ENCODE results near the gene KCNK4. TPM values are rescaled to one million over a fixed set of nuclear protein-coding genes. Genes with fewer than 3 reads are reported as not detected.
A peak's percentile ranks its signal among the peaks of the same experiment; 100 is the strongest.

The KCNK4 gene
- total RNA-seq, 1 donor from 2014 or later = not detected

DNA sequence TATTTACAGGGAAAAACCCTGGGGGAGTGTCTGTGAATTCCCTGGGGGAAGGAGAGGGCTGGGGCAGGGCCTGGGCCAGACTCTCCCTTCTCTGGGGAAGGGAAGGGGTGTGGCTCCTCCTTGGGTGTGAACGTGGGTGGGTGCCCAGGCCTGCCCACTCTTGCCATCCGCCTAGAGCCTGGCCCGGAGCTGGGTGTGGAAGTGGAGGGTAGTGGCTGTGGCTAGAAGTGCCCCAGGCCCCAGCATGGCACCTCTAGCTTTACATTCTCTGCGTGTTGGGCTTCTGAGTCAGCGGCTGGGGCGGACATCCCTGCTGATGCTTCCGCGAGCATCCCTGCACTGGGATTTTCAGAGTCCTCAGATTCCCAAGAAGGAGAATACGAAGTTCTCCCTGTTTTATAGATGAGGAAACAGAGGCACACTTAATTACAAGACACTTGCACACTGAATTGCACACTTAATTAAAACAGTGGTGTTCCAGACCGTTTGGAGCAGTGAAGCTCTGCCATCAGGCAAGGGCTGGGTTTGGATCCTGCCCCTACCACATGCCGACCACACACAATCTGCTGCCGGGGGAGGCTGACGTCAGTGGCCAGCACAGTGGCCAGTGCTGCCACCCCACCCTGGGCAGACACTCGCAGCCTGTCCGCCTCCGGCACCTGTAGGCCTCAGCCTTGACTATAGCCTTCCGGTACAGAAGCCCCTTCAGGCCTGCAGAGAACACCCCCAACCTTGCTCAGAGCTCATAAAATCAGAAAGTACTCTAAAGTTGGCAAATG, 14.3 kb upstream of the KCNK4 start:
- Mint-ChIP-seq H3K4me1 (ENCODE audit: unreplicated experiment) (peaks cover 6% of the 10 kb centered on the region), H3K27ac (no peak overlapping the region), H3K9me3 (no peaks in the 10 kb centered on the region), H3K4me3 (no peak overlapping the region), H3K36me3 (peaks cover 11% of the 10 kb centered on the region), H3K27me3 (no peaks in the 10 kb centered on the region)
- TF ChIP-seq, protein P1, sequence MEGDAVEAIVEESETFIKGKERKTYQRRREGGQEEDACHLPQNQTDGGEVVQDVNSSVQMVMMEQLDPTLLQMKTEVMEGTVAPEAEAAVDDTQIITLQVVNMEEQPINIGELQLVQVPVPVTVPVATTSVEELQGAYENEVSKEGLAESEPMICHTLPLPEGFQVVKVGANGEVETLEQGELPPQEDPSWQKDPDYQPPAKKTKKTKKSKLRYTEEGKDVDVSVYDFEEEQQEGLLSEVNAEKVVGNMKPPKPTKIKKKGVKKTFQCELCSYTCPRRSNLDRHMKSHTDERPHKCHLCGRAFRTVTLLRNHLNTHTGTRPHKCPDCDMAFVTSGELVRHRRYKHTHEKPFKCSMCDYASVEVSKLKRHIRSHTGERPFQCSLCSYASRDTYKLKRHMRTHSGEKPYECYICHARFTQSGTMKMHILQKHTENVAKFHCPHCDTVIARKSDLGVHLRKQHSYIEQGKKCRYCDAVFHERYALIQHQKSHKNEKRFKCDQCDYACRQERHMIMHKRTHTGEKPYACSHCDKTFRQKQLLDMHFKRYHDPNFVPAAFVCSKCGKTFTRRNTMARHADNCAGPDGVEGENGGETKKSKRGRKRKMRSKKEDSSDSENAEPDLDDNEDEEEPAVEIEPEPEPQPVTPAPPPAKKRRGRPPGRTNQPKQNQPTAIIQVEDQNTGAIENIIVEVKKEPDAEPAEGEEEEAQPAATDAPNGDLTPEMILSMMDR (conservative IDR thresholded peaks at IDR 0.05) = no peak
- peak; percentile 66 for DNase-seq (ENCODE audit: extremely low spot score, unreplicated experiment)

- Mint-ChIP-seq H3K27ac (no peak overlapping the region), H3K4me1 (ENCODE audit: unreplicated experiment) (peaks cover 4% of the 10 kb centered on the region), H3K36me3 (peaks cover 11% of the 10 kb centered on the region), H3K27me3 (no peaks in the 10 kb centered on the region), H3K4me3 (no peak overlapping the region), H3K9me3 (no peaks in the 10 kb centered on the region)
- no peak for DNase-seq (ENCODE audit: extremely low spot score, unreplicated experiment)
- TF ChIP-seq, protein P1 (conservative IDR thresholded peaks at IDR 0.05) = no peak
Measured at GRCh38 chr11:64278576-64279190, 12.4 kb upstream of the KCNK4 start.

DNA sequence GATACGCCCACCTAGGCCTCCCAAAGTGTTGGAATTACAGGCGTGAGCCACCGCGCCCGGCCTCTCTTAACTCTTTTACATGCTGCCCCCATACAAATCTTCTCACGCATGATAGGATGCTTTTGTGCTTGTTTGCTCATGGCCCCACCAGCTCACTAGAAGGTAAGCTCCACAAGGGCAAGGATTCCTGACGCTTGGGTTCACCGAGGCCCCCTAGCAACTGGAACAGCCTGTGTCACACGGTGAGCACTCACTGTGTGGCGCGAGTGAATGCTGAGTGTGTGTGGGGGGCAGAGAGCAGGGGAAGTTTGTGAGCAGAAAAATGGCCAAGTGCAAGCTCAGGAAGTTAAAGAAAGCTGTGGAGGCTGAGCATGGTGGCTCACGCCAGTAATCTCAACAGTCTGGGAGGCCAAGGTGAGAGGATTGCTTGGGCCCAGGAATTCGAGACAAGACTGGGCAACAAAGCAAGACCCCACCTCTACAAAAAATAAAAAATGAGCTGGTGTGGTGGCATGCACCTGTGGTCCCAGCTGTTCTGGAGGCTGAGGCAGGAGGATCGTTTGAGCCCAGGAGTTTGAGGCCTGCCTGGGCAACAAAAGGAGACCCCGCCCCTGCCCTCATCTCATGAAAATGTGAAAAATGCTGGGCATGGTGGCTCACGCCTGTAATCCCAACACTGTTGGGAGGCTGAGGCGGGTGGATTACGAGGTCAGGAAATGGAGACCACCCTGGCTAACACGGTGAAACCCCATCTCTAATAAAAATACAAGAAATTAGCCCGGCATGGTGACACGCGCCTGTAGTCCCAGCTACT, 8.9 kb upstream of the KCNK4 start:
- Mint-ChIP-seq H3K27me3 (no peaks in the 10 kb centered on the region), H3K27ac (peak overlapping the region; percentile 36)
- TF ChIP-seq, protein P1 (conservative IDR thresholded peaks at IDR 0.05) = no peak

GRCh38 chr11:64283092-64283491, 8.0 kb upstream of the KCNK4 start:
- Mint-ChIP-seq H3K4me3 (peak overlapping the region; percentile 87), H3K27me3 (no peaks in the 10 kb centered on the region), H3K4me1 (ENCODE audit: unreplicated experiment) (peaks cover 13% of the 10 kb centered on the region), H3K27ac (peak overlapping the region; percentile 88), H3K36me3 (peaks cover 11% of the 10 kb centered on the region), H3K9me3 (no peaks in the 10 kb centered on the region)
- TF ChIP-seq, protein P1 (conservative IDR thresholded peaks at IDR 0.05) = no peak
- no peak for DNase-seq (ENCODE audit: extremely low spot score, unreplicated experiment)

More for the DNA sequence above, 8.9 kb upstream of the KCNK4 start:
- Mint-ChIP-seq H3K4me1 (ENCODE audit: unreplicated experiment) (peaks cover 12% of the 10 kb centered on the region), H3K9me3 (no peaks in the 10 kb centered on the region), H3K36me3 (peaks cover 11% of the 10 kb centered on the region), H3K4me3 (no peak overlapping the region)
- no peak for DNase-seq (ENCODE audit: extremely low spot score, unreplicated experiment)

DNA sequence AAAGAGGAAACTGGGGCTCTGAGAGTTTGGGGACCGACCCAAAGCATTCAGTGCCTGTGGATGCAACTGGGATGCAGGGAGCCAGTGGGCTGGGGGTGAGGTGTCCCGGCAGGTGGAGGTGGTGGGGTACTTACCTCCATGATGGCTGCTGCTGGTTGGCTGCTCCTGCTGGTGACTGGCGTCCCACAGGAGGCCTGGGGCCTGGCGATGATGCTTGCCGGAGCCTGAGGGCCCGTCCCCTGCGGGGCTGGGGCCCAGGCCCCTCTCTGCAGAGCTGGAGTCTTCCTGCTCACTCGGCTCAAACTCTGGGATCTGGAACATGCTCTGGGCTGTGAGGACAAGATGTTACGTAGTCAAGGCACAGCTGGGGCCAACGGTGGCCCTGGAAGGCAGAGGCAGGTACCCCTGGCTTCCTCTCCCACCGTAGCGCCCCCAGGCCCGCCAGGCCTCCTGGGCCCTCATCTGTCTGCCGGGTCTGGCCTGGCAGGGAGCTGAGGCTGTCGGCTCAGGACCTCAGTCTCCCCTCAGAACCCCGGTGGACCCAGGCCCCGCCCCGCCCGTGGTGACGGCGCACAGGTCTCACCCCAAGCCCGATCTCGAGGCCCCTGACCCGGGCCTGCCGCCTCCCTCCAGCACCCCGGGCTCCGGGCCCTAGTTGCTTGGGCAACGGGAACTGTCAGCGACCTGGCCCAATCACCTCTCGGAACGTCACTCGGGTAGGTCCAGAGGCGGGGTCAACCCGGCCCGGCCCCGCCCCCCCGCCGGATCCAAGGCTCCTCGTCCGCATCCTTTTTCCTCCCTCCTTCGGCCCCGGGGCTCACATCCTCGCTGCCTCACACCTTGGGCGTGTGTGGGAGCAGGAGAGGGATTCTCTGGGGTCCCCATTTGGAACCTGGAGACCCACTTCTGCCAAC, 6.8 kb upstream of the KCNK4 start, which contains the start of gene BAD:
Gene BAD (minus strand): TSS at position 618 of the 914 bp plus-strand sequence. CDS start 297 bp downstream, at position 321.
- Mint-ChIP-seq H3K9me3 (no peaks in the 10 kb centered on the region), H3K27ac (peak within 1 kb of the TSS; percentile 88), H3K36me3 (peaks cover 8% of the 10 kb centered on the region), H3K27me3 (peaks cover 4% of the 10 kb centered on the region), H3K4me3 (peak within 1 kb of the TSS; percentile 87), H3K4me1 (ENCODE audit: unreplicated experiment) (peaks cover 13% of the 10 kb centered on the region)
- TF ChIP-seq, protein P1 (conservative IDR thresholded peaks at IDR 0.05) = no peak
- DNase-seq (ENCODE audit: extremely low spot score, unreplicated experiment) = peak; percentile 95

Data from type B pancreatic cell (in vitro differentiated cells).